Mucosa of descending colon (tissue), 3 donors: ENCODE results near the gene HSFX3. TPM values are rescaled to one million over a fixed set of nuclear protein-coding genes. Genes with fewer than 3 reads are reported as not detected.
"Not testable (repeated sequence)": the region's sequence is repeated elsewhere in the genome, so short reads cannot be mapped to it uniquely, and the experiment has no call there.

Source experiments
- ATAC-seq: fragments of 200-7000 bp; cut with Tn5 transposase; one replicate; pipeline ENCODE4 v1.9.1; 2020; ENCODE audit warnings: mild to moderate bottlenecking, moderate library complexity
- DNase-seq, 3 donors: peaks; one replicate each; pipeline ENCODE4 v3.0.0-alpha.2; 2020
- H3K36me3 ChIP-seq: fragments of 200-600 bp; one replicate; pipeline ENCODE4 v1.8.0; 2021; ENCODE audit warnings: low read depth, mild to moderate bottlenecking
- H3K4me1 ChIP-seq: fragments of 200-600 bp; one replicate; pipeline ENCODE4 v1.8.0; 2021; ENCODE audit warnings: low read depth, mild to moderate bottlenecking
- H3K4me3 ChIP-seq: fragments of 200-600 bp; one replicate; pipeline ENCODE4 v1.8.0; 2021; ENCODE audit warnings: mild to moderate bottlenecking
- H3K9me3 ChIP-seq: fragments of 200-600 bp; one replicate; pipeline ENCODE4 v1.8.0; 2021; ENCODE audit warnings: mild to moderate bottlenecking
- intact Hi-C, 2 donors: fragments of 100-400 bp; cut with DNase I in 1 of 2; cut with micrococcal nuclease in 1 of 2; formaldehyde crosslinking; loops; one replicate each; pipeline versions ENCODE4 v1.11.0 to v1.11.1; 2022; cut with DNase I, micrococcal nuclease
- total RNA-seq, 3 donors: library from RNA; stranded (reverse); fragmentation: NEBNext Ultra II Directional in 2 of 3; extraction: Animal tissue kit (Norgen Biotek cat#: 25700) in 2 of 3; gene quantifications; one replicate each; pipeline versions ENCODE4 v1.2.1 to v1.2.4, GENCODE V29; 2021 to 2023
- TF ChIP-seq, protein P1 (sequence below): fragments of 200-600 bp; IDR thresholded peaks from one replicate; pipeline ENCODE4 v1.8.0; 2022; ENCODE audit warnings: antibody characterized with exemption, mild to moderate bottlenecking
- donor health status: DM: no; HTN: no; CAD: no; lungs with moderate emphysema.
- donor health status: DM: no; HTN: no; CAD: no.
- donor health status: DM: no; HTN: yes; CAD: no.

Gene HSFX3
- total RNA-seq, 3 donors from 2014 or later: not detected

DNA sequence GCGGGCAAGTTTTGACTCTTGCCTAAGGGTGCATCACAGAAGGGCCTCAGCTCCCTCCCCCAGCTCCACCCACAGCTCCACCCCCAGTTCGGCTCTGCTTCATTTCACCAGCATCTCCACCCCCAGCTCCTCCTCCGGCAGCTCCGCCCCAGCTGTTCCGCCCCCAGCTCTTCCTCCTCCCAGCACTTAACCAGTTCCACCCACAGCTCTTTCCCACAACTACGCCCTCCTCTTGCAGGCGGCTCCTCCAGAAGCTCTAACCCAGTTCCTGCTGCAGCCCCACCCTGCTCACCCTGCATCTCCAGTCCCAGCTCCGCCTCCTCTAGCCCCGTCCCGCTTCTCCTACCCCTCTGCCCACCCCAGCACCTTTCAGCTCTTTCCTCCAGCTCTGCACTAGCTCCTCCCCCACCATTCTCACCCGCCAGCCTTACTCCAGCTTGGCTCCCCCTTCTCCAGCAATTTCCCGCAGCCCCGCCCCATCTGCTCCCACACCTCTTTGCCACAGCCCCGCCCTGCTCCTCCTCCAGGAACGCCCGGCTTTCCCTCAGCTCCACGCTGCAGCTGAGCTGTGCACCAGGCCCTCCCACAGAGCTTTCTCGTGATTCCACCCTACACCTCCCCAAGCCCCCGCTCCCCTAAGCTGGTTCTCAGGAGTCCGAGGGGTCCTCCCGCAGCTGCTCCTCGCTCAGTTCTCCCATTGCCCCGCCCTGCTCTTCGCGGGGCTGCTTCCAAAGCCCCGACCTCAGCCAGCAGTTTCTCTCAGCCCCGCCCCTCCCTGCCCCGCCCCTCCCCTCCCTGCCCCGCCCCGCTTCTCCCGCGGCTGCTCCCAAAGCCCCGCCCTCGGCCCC lies 10.2 kb downstream of the HSFX3 start:
- peak; percentile 67 for ATAC-seq
- peak; percentile 88 to 94 (median 90) for DNase-seq
- Histone ChIP-seq H3K4me1 (no peaks in the 10 kb centered on the region), H3K9me3 (no peaks in the 10 kb centered on the region), H3K36me3 (no peaks in the 10 kb centered on the region), H3K4me3 (no peak overlapping the region)
- intact Hi-C loops: no loop called here
- TF ChIP-seq, protein P1, sequence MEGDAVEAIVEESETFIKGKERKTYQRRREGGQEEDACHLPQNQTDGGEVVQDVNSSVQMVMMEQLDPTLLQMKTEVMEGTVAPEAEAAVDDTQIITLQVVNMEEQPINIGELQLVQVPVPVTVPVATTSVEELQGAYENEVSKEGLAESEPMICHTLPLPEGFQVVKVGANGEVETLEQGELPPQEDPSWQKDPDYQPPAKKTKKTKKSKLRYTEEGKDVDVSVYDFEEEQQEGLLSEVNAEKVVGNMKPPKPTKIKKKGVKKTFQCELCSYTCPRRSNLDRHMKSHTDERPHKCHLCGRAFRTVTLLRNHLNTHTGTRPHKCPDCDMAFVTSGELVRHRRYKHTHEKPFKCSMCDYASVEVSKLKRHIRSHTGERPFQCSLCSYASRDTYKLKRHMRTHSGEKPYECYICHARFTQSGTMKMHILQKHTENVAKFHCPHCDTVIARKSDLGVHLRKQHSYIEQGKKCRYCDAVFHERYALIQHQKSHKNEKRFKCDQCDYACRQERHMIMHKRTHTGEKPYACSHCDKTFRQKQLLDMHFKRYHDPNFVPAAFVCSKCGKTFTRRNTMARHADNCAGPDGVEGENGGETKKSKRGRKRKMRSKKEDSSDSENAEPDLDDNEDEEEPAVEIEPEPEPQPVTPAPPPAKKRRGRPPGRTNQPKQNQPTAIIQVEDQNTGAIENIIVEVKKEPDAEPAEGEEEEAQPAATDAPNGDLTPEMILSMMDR: no peak

GRCh38 chrX:149537474-149537873 lies 12.2 kb downstream of the HSFX3 start:
- DNase-seq, H3K36me3 ChIP-seq, H3K4me1 ChIP-seq, H3K4me3 ChIP-seq, H3K9me3 ChIP-seq, intact Hi-C loops, ATAC-seq: not testable (repeated sequence)

- H3K4me1 ChIP-seq, DNase-seq, ATAC-seq, H3K4me3 ChIP-seq, intact Hi-C loops, H3K9me3 ChIP-seq, H3K36me3 ChIP-seq: not testable (repeated sequence)
These were observed 14.7 kb downstream of the HSFX3 start for GRCh38 chrX:149534926-149535602.

- ATAC-seq, intact Hi-C loops, DNase-seq, H3K9me3 ChIP-seq, H3K4me1 ChIP-seq, H3K4me3 ChIP-seq, H3K36me3 ChIP-seq: not testable (repeated sequence)
These were observed 15.7 kb downstream of the HSFX3 start for GRCh38 chrX:149533999-149534398.

GRCh38 chrX:149532868-149533267 lies 16.9 kb downstream of the HSFX3 start:
- H3K9me3 ChIP-seq, DNase-seq, H3K4me3 ChIP-seq, ATAC-seq, H3K36me3 ChIP-seq, intact Hi-C loops, H3K4me1 ChIP-seq: not testable (repeated sequence)

DNA sequence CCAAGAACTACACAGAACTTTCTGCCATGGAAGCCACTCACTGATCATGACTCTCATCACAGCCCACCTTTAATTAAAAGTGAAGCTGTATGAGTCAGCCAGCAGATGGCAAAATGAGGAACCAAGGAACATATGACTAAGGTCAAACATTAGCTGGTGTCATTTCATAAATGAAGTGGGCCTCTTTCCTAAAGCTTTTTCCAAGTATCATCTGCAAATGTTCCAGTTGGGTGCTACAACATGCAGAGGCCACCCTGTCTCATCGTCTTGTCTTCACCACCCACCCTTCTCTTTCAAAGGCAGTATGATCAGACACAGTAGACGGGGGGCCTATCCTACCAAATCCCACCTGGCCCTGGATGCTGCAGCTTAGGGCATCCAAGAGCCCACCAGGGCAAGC lies 18.1 kb downstream of the HSFX3 start:
- no peak for DNase-seq
- Histone ChIP-seq H3K4me3 (no peak overlapping the region), H3K4me1 (no peaks in the 10 kb centered on the region), H3K9me3 (no peaks in the 10 kb centered on the region), H3K36me3 (no peaks in the 10 kb centered on the region)
- TF ChIP-seq, protein P1: no peak
- ATAC-seq: no peak
- intact Hi-C loops: no loop called here

DNA sequence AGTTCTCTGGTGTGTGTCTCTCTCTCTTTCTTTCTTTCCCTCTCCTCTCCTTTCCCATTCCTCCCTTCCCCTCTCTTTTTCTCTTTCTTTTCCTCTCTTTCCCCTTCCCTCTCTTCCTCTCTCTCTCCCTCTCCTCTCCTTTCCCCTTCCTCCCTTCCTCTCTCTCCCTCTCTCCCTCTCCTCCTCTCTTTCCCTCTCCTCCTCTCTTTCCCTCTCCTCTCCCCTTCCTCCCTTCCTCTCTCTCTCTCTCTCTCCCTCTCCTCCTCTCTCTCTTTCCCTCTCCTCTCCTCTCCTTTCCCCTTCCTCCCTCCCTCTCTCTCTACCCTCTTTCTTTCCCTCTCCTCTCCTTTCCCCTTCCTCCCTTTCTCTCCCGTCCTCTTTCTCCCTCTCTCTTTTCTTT lies 21.3 kb downstream of the HSFX3 start:
- no peaks in the 10 kb centered on the region for H3K9me3 ChIP-seq
- H3K4me3 ChIP-seq: no peak overlapping the region
- H3K36me3 ChIP-seq: no peaks in the 10 kb centered on the region
- intact Hi-C loops: no loop called here
- DNase-seq (no peak), ATAC-seq (no peak)
- TF ChIP-seq, protein P1: no peak
- no peaks in the 10 kb centered on the region for H3K4me1 ChIP-seq
